Activated T-cell treated with anti-CD3 and anti-CD28 coated beads for 24 hours (primary cell): ENCODE results near the gene ANKMY1.

Experiments used
- DNase-seq: peaks from one replicate; pipeline ENCODE4 v3.0.0-alpha.2; 2020; ENCODE audit warnings: low read depth

Gene ANKMY1

GRCh38 chr2:240579771-240580614 lies 22.2 kb upstream of the ANKMY1 start:
- peak; percentile 64 for DNase-seq

GRCh38 chr2:240579071-240579762 lies 21.4 kb upstream of the ANKMY1 start:
- DNase-seq = no peak

- no peak for DNase-seq
These were observed 20.7 kb upstream of the ANKMY1 start for GRCh38 chr2:240578488-240578887.

GRCh38 chr2:240578110-240578450 lies 20.3 kb upstream of the ANKMY1 start:
- DNase-seq = no peak

- no peak for DNase-seq
These were observed 19.7 kb upstream of the ANKMY1 start for GRCh38 chr2:240577281-240578109.

- no peak for DNase-seq
These were observed 18.8 kb upstream of the ANKMY1 start for GRCh38 chr2:240576436-240577205.

GRCh38 chr2:240576036-240576435 lies 18.2 kb upstream of the ANKMY1 start:
- DNase-seq = no peak

- DNase-seq = no peak
These were observed 17.5 kb upstream of the ANKMY1 start for GRCh38 chr2:240575101-240575965.

- no peak for DNase-seq
These were observed 16.8 kb upstream of the ANKMY1 start for GRCh38 chr2:240574386-240575100.

GRCh38 chr2:240573516-240574385 lies 16.0 kb upstream of the ANKMY1 start:
- DNase-seq = no peak

- DNase-seq = no peak
These were observed 15.3 kb upstream of the ANKMY1 start for GRCh38 chr2:240573071-240573515.

- DNase-seq = no peak
These were observed 14.6 kb upstream of the ANKMY1 start for GRCh38 chr2:240572141-240573031.

- DNase-seq = no peak
These were observed 13.7 kb upstream of the ANKMY1 start for GRCh38 chr2:240571314-240571973.

GRCh38 chr2:240570531-240571313 lies 12.9 kb upstream of the ANKMY1 start:
- DNase-seq = no peak

- DNase-seq = no peak
These were observed 12.3 kb upstream of the ANKMY1 start for GRCh38 chr2:240569998-240570530.

- no peak for DNase-seq
These were observed 11.8 kb upstream of the ANKMY1 start for GRCh38 chr2:240569523-240569997.
